Stimulated activated CD4-positive, alpha-beta T cell treated with anti-CD3 and anti-CD28 coated beads, Interleukin-4, amount 100 ng/mL, for 1 hour (primary cell): ENCODE results near the gene SPATA31D3.
"Not testable (repeated sequence)": the region's sequence is repeated elsewhere in the genome, so short reads cannot be mapped to it uniquely, and the experiment has no call there.

Experiments used
- DNase-seq: peaks from one replicate; pipeline ENCODE4 v3.0.0-alpha.2; 2020

Gene SPATA31D3

DNA sequence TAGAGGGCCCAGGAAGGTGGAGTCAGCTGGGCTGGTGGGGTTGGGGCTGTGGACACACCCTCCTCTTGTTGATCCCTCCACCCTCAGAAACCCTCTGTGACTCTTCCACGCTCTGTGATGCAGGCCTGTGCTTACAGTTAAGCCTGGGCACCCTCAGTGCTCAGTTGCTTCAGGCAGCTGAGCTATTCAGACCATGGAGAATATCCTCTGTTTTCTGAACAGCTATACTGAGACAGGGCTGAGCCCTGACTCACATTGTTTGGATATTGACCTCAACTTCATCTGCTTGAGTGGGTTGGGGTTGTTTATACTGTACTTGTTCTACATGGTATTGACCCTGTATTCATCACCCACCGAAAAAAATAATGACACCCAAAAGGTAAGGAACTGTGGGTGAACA lies at the start of gene SPATA31D3:
TSS of gene SPATA31D3 (plus strand) at position 108 of the 400 bp plus-strand sequence. CDS start at position 194, 86 bp downstream.
- DNase-seq = not testable (repeated sequence)

DNA sequence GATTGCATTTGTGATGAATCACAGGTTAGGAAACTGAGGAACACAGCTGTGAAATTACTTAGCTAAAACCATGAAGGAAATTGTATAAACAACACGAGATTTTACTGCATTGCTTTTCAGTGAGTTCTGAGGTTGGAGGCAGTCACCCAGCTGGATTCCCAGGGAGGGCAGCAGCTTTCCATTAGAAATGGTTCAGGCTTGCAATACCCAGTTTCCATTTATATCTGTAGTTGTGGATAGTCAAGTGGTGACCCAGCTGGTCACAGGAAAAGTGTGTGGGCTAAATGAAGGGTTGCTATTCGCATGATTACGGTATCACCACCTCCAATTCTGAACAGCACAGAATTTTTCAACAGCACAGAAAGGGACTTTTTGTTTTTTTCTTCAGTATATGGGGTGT lies 49.4 kb upstream of the SPATA31D3 start:
- no peak for DNase-seq

DNA sequence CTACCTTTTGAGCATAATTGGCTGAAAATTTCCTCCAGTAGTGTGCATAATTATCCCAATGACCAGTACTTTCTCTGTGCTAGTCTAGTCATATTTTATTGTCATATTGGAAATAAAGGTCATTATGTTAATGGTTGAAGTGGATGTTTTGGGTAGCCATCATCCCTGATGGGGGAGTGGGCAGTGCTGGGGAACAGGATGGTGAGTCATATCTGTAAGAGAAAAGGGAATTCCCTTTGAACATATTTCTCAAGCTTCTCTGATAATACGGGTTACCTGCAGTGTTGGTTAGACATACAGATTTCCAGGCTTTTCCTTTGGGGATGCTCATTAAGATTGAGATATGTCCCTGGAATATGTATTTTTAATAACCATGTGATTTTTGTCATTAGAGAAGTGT lies 48.4 kb upstream of the SPATA31D3 start:
- DNase-seq = no peak

DNA sequence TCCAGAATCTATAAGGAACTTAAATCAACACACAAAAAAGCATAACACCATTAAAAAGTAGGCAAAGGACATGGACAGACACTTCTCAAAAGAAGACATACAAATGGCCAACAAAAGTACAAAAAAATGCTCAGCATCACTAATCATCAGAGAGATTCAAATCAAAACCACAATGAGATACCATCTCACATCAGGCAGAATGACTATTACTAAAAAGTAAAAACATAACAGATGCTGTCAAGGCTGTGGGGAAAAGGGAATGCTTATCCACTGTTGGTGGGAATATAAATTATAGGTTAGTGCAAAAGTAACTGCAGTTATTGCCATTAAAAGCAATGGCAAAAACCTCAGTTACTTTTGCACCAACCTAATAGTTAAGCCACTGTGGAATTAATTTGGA lies 47.2 kb upstream of the SPATA31D3 start:
- no peak for DNase-seq

DNA sequence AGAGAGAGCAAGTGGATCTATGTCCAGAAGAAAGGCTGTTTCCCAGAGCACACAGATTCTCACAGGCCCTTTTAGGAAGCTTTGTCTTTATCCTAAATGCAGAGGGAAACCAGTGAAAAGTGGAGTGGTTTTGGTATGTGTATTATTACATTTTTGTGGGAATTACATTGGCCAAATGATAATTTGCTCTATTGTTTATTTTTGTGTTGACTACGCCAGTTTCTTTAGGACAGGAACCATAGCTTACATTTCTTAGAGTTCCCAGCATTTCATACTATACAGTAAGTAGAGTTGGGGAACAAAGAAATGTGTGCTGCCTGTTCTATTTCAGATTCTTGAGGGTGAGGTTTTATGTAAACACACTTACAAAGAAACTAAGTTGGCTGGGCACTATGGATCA lies 44.4 kb upstream of the SPATA31D3 start:
- DNase-seq = no peak

DNA sequence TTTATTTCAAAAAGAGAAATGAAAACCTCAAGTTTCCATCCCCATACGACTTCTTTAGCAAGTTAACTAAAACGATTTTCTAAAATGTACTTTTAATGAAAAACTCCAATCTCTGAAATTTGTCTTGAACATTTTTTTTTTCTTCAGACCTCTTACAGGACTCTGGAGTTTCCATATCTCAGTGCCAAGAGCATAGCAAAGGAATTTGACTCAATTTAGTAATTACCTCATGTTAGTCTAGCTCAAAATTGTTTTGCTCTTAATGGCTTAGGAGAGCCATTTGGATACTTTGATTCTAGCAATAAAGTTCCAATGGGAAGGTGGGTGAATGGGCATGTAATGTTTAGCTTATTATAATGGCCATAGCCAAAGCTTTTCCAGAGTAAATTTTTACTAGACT lies 41.1 kb upstream of the SPATA31D3 start:
- no peak for DNase-seq

DNA sequence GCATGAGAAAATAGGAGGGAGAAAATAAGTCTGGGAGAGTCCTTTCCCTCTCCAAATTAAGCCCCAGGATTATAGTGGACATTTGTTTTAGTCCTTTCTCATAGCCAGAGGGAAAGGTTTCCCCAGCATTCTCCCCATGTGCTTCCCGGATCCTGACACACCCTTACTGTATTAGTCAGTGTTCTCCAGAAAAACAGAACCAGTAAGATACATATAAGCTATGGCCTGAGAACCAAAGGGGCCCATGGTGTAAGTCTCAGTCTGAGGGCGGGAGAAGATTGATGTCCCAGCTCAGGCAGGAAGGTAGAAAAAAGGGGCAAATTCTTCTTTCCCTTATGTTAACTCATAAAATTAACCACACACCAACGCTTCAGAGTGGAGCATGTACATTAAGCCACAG lies 40.7 kb upstream of the SPATA31D3 start:
- DNase-seq = no peak

DNA sequence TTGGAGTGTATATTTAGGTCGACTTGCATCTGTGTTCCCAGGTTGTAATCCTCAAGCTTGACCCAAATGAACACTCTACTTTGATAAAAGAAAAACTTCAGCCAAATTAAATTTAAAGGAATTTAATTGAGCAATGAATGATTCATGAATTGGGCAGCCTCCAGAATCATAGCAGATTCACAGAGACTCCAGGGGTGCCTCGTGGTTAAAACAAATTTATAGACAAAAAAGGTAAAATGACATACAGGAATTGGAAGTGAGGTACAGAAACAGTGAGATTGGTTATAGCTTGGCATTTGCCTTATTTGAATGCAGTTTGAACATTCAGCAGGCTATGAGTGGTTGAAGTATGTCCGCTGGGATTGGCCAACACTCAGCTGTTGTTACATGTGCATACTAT lies 36.6 kb upstream of the SPATA31D3 start:
- no peak for DNase-seq

DNA sequence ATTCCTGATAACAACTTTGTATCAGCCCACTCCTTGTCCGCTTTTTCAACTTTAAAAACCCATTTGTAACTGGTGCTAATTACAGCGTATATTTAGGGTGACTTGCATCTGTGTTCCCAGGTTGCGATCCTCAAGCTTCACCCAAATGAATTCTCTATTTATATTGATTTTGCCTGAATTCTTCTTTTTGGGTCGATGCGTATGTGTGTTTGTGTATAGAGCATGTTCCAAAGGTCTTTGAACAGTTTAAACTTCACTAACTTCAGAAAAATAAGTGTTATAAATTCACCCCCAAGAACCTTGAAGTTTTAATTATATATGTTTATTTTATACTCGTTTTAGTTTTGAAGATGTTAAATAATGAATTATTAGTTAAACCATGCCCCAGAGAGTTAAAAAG lies 31.2 kb upstream of the SPATA31D3 start:
- DNase-seq = no peak

DNA sequence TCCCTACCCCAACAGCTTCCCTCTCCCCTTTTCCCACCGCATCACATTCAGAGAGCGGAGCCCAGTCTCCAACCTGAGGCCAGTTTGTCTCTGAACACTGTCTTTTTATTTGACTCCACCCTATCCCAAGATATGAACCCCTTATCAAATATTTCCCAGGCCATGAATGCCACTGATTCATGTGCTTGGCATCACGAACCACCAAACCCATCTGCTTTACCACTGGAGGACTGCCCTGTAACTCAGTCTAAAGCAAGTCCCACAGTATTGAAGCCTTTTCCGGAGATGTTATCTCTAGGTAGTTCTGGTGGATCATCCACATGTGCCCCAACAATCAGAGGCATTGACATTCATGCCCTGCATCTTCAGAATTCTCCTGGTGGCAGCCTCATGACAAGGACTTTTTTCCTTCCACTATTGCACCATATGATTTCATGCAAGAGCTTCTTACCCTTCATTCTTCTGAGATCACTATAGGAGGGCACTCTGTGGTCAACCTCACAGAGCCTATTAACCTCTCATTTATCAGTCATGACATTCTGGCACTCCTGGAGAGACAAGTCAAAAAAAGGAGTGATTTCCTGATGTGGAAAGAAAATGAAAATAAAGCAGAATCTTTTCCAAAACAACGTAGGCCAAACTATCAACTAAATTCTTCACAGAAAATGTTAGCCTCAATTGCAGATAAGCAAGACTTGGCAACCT lies 27.3 kb upstream of the SPATA31D3 start:
- DNase-seq = no peak

DNA sequence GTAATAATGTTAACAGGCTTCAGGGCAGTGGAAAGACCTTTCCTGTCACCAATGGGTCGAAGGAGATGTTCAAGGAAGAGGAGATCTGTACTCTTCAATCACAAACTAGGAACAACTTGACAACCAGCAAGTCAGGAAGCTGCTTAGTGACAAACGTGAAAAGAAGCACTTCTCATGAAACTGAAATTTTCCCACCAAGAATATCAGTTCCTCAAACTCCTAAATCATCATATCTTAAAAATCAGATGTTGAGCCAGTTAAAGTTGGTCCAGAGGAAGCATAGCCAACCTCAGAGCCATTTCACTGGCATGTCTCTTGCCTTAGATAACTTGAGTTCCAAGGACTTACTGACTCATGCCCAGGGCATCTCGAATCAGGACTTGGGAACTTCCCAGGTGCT lies 24.8 kb upstream of the SPATA31D3 start:
- DNase-seq = not testable (repeated sequence)

DNA sequence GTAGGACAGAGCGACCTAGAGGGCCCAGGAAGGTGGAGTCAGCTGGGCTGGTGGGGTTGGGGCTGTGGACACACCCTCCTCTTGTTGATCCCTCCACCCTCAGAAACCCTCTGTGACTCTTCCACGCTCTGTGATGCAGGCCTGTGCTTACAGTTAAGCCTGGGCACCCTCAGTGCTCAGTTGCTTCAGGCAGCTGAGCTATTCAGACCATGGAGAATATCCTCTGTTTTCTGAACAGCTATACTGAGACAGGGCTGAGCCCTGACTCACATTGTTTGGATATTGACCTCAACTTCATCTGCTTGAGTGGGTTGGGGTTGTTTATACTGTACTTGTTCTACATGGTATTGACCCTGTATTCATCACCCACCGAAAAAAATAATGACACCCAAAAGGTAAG lies 15.0 kb upstream of the SPATA31D3 start, which contains the start of gene SPATA31D4:
TSS of gene SPATA31D4 (plus strand) at position 124 of the 400 bp plus-strand sequence. CDS start at position 210, 86 bp downstream.
- DNase-seq = not testable (repeated sequence)

DNA sequence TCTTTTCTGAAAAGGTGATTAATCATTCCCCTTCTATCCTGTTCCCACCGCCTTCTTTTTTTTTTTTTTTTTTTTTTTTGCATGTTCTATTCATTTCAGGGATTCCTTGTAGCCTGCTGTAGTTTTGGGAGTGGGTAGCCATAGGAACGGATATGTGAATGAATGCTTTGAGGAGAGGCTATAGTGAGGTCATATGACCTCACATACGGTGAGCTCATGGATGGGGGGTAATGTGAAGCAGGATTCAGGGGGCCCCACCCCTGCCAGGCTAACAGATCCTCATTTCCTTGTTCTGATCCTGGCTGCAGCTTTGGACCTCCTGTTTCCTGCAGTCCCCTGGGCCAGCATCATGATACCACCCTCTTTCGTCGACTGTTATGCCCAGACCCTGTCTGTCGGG lies 13.2 kb upstream of the SPATA31D3 start:
- DNase-seq = not testable (repeated sequence)

DNA sequence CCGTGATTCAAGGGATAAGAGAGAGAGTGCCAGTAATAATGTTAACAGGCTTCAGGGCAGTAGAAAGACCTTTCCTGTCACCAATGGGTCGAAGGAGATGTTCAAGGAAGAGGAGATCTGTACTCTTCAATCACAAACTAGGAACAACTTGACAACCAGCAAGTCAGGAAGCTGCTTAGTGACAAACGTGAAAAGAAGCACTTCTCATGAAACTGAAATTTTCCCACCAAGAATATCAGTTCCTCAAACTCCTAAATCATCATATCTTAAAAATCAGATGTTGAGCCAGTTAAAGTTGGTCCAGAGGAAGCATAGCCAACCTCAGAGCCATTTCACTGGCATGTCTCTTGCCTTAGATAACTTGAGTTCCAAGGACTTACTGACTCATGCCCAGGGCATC lies 9.8 kb upstream of the SPATA31D3 start:
- not testable (repeated sequence) for DNase-seq

DNA sequence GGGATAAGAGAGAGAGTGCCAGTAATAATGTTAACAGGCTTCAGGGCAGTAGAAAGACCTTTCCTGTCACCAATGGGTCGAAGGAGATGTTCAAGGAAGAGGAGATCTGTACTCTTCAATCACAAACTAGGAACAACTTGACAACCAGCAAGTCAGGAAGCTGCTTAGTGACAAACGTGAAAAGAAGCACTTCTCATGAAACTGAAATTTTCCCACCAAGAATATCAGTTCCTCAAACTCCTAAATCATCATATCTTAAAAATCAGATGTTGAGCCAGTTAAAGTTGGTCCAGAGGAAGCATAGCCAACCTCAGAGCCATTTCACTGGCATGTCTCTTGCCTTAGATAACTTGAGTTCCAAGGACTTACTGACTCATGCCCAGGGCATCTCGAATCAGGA lies 5.3 kb downstream of the SPATA31D3 start:
- not testable (repeated sequence) for DNase-seq

DNA sequence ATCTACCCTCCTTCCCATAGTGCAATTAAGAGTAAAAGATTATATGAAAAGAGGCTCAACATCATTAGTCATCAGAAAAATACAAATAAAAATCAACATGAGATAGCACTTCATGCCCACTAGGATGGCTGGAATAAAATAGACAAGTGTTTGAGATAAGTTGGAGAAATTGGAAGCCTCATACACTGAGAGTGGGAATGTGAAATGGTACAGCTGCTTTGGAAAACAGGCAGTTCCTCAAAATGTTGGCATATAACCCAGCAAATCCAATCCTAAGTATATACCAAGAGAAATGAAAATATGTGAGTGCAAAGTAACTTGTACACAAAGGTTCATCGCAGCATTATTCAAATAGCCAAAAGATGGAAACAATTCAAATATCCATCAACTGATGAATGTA lies 9.8 kb downstream of the SPATA31D3 start:
- no peak for DNase-seq

DNA sequence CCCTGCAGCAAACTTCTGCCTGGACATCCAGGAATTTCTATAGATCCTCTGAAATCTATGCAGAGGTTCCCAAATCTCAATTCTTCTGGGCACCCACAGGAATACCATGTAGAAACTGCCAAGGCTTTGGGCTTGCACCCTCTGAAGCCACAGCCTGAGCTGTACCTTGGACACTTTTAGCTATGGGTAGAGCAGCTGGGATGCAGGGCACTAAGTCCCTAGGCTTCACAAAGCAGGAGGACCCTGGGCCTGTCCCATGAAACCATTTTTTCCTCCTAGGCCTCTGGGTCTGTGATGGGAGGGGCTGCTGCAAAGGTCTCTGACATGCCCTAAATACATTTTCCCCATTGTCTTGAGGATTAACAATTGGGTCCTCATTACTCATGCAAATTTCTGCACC lies 12.3 kb downstream of the SPATA31D3 start:
- no peak for DNase-seq

DNA sequence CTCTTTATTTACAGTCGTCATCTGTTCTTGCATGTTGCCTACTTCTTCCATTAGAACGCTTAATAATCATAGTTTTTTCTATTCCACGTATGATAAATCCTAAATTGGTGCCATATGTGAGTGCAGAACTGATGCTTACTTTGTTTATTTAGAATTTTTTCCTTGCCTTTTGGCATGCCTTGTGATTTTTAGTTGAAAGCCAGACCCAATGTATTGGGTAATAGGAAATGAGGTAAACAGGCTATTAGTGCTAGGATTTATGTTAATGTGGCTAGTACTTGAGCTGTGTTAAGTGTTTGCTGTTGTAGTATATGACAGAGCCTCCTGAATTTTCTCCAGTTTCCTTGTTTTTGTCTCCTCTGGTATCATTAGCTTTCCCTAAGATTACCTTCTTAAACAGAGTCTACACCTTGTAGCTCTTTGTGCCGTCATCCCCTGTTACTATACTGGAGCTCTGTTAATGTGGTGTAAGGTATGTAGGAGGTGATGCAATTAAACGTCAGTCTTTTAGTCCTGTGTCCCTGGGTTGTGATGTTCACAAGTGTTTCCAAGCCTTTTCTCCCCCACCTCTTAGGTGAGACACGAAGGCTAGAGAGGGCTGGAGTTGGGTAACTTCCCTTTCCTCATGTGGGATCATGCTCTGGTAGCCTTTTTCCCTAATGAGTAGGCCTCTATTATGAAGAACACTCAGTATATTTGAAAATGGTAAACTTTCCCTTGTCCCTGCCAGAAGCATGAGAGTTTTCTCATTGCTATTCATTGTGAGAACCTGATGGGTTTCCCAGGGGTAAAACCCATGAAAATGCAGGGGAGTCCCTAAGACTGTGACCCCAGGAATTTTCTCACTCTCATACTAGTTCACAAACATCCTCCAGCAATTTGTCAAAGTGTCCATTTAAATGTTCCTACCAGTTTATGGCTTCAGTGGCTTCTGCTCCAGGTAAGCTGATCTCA lies 21.2 kb downstream of the SPATA31D3 start:
- no peak for DNase-seq

DNA sequence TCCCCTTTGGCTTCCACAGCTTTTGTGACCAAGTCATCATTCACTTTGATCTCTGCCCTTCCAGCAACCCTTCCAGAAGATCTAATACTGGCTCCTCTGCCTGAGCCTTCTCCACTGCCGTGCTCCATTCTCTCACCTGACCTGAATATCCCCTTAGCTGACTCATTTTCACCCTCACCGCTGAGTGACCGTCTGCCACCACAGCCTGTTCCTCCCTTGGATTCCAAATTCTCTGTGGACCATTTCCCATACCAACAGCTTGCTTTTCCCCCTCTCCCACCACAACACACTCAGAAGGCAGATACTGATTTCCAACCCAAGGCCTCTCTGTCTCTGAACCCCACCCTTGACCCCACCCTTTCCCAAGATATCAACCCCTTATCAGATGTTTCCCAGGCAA lies 24.7 kb downstream of the SPATA31D3 start:
- no peak for DNase-seq

DNA sequence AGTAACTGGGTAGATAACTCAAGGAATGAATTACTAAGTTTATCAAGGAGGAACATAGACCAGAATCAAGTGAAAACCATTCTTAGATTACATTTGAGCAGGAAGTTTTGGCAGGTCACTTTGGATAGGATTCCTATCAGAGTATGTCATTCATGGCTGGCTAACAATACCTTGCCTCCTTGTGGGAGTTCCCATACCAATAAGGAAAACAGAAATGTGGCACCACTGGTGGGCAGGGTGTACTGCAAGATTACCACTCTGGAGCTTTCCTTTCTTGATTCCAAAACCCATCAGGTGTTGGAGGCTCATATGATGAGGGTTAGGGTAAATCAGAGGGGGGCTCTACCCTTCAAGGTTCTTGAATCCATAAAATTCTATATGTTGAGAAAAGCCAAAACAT lies 26.7 kb downstream of the SPATA31D3 start:
- DNase-seq = no peak

DNA sequence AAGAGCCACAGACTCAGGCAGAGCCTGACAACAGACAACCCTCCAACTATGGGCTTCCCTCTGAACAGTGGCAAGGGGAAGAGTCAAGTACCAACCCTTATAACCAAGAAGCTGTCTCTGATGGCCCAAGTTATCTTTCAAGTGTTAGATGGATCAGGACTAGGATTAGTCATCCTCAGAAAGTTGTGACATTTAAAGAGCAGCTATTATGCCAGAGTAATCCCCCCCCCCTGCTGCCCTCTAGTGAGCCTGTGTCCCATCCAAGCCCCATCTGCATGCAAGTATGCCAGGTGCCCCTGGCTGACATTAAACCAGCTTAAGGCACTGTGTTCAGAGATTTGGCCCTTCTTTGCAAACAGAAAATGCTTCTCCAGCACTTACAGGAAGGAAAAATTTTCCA lies 28.4 kb downstream of the SPATA31D3 start:
- DNase-seq = no peak

DNA sequence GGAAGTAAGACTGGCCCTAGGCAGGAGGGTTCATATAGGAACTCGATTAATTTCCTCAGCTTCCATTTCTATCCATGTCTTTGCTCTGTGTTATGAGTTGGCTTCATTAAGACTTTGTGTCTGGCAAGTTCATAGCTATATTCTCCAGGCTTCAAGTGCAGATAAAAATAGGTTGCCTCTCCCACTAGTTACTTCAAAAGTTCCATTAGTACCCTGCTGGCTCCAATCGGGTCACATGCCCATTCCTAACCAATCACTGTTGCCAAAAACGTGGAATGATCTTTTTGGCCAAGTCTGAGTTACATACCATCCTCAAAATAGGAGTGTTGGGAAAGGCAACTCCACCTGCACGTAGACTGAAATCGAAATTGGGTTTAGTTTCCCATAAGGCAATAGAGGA lies 31.5 kb downstream of the SPATA31D3 start:
- DNase-seq = no peak

DNA sequence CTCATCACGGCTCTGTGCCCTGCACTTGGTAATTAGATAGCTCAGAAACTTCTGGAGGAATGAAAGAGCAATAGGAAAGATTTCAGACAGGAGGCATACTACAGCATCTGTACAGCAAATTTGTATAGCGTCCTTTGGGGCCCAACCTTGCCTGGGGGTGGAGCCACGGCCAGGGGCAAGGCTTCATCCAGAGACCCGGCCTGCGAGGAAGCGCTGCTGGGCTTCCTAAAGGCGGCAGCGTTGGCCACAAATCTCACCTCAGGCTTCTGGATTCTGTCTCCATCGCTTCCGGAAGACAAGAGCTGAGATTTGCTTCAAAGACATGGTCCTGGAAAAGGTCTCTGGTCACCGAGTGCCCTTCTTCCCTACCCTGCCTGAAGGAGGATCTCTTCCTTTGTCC lies 33.1 kb downstream of the SPATA31D3 start:
- no peak for DNase-seq

DNA sequence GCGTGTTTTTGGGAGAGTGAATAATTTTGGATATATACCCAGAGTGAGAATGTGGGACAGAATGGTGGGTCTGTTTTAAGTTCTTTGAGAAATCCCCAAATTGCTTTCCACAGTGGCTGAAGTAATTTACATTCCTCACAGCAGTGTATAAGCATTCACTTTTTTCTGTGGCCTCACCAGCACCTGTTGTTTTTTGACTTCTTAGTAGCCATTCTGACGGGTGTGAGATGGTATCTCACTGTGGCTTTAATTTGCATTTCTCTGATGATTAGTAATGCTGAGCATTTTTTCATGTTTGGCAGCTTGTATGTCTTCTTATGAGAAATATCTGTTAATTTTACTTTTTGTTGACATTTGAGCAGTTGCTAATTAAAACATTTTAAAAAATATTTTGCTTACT lies 35.9 kb downstream of the SPATA31D3 start:
- no peak for DNase-seq
